ENCODE data around the gene CACNA1G. TPM values are rescaled to one million over a fixed set of nuclear protein-coding genes. Genes with fewer than 3 reads are reported as not detected.

Gene CACNA1G
- total and polyA plus RNA-seq, 9 donors = 4.6 to 16.3 (median 8.3) TPM

DNA sequence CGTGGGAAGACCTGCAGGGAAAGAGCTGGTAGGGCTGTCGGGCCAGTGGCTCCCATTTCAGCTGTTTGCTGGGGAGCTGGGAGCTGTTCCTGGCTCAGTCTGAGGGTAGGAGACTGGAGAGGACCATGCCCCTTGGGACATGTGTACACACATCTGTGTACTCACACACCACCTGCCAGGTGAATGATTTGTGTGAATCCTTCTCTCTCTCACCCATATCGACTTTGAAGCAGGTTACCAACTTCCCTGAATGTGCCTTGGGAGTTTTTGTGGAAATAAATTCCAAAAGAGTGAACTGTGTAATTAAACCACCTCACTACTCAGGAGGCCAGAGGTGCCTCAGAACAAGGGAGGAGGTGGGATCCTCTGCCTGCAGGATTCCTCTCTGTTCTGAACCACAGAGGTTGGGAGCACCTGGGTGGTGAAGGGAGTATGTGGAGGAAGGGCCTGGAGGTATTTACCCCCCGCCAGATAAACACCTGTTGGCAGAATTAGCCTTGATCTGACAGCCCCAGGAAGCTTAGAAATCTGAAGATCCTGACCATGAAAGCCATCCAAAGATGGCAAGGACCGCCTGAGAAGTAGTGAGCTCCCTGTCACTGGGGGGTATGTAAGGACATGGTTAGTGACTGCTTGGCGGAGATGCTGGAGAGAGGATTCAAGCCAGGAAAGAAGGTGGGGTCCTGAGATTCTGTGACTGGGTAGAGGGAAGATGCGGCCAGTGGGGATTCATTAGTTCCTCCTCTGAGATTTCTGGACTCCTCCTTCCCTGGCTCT lies 77.5 kb downstream of the CACNA1G start:
- H3K27ac ChIP-seq (ENCODE audit: low read length) = no peak overlapping the region

DNA sequence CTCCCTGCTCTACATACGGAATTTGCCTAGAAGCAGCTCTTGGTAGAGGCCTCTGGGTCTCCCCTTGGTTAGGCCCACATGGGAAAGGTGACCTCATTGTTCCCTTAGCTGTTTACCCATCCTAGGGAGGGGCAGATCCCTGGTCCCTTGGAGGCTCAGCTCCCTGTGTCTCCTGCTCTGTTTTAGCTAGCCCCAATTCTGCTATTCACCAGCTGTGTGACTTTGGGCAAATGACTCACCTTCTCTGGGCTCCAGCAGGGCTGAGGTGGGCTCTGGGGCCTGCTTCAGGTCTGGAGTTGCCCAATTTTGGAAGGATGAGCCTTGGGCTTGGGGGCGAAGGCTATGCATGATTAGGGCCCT lies 78.1 kb downstream of the CACNA1G start:
- H3K4me3 ChIP-seq (ENCODE audit: low read length) = no peak overlapping the region
- no peak for DNase-seq
- no peaks in the 10 kb centered on the region for H3K9me3 ChIP-seq (replicated peaks; ENCODE audit: control insufficient read depth, low read depth, low read length)
- no peak overlapping the region for H3K27ac ChIP-seq (ENCODE audit: low read length)
- peaks cover 36% of the 10 kb centered on the region for H3K4me1 ChIP-seq (ENCODE audit: control insufficient read depth, insufficient read depth, low read length)
- H3K27me3 ChIP-seq (ENCODE audit: control insufficient read depth, insufficient read depth, low read length) = peaks cover 43% of the 10 kb centered on the region
- H3K36me3 ChIP-seq (ENCODE audit: control insufficient read depth, insufficient read depth, low read length) = no peaks in the 10 kb centered on the region
- no CpG with 5 or more reads among the region's 2 CpGs for WGBS (ENCODE audit: insufficient coverage)

More for the DNA sequence above, 77.5 kb downstream of the CACNA1G start:
- Histone ChIP-seq H3K4me1 (ENCODE audit: control insufficient read depth, insufficient read depth, low read length) (peaks cover 36% of the 10 kb centered on the region), H3K27me3 (ENCODE audit: control insufficient read depth, insufficient read depth, low read length) (peaks cover 49% of the 10 kb centered on the region), H3K4me3 (ENCODE audit: low read length) (no peak overlapping the region), H3K9me3 (replicated peaks; ENCODE audit: control insufficient read depth, low read depth, low read length) (no peaks in the 10 kb centered on the region), H3K36me3 (ENCODE audit: control insufficient read depth, insufficient read depth, low read length) (no peaks in the 10 kb centered on the region)
- WGBS (ENCODE audit: insufficient coverage) = 83% methylated on average over 5 of the region's 7 CpGs
- no peak for DNase-seq

DNA sequence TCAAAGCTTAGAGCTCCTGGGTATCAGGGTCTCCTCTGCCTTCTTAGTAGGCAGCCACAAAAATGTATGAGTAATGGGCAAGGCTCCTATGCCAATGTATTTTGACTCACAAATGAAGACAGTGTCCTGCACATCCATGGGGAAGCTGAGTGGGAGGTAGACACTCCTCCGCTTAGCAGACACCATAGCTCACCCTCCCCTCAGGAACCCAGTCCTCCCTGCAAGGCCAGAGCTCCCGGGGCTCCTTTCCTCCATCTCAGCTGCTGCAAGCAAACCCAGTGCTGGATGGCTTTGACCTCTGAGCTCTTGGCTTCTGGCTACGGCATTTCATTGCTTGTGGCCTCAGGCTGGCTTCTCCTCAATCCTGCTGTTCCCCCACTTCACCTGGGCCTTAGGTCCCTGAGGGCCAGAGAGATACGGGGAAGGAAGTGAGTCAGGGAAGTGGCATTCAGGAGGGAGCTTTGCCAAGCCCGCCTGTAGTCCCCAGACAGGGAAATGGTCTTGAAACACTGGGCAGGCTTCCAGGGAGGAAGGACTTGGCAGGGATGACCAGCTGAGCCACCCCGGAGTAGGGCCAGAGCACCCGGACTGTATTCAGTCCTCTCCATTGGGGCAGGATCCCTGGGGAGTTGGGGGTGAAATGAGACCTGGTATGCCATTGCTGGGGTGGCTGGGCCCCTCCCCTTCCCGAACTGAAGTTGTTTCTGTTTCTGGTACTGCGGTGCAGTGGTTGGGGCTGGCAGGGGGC lies 78.6 kb downstream of the CACNA1G start:
- no peak overlapping the region for H3K4me3 ChIP-seq (ENCODE audit: low read length)
- H3K9me3 ChIP-seq (replicated peaks; ENCODE audit: control insufficient read depth, low read depth, low read length) = no peaks in the 10 kb centered on the region
- peaks cover 36% of the 10 kb centered on the region for H3K4me1 ChIP-seq (ENCODE audit: control insufficient read depth, insufficient read depth, low read length)
- DNase-seq = peak; percentile 79
- peaks cover 38% of the 10 kb centered on the region for H3K27me3 ChIP-seq (ENCODE audit: control insufficient read depth, insufficient read depth, low read length)
- 8% methylated on average over 6 of the region's 9 CpGs for WGBS (ENCODE audit: insufficient coverage)
- H3K27ac ChIP-seq (ENCODE audit: low read length) = no peak overlapping the region
- no peaks in the 10 kb centered on the region for H3K36me3 ChIP-seq (ENCODE audit: control insufficient read depth, insufficient read depth, low read length)

DNA sequence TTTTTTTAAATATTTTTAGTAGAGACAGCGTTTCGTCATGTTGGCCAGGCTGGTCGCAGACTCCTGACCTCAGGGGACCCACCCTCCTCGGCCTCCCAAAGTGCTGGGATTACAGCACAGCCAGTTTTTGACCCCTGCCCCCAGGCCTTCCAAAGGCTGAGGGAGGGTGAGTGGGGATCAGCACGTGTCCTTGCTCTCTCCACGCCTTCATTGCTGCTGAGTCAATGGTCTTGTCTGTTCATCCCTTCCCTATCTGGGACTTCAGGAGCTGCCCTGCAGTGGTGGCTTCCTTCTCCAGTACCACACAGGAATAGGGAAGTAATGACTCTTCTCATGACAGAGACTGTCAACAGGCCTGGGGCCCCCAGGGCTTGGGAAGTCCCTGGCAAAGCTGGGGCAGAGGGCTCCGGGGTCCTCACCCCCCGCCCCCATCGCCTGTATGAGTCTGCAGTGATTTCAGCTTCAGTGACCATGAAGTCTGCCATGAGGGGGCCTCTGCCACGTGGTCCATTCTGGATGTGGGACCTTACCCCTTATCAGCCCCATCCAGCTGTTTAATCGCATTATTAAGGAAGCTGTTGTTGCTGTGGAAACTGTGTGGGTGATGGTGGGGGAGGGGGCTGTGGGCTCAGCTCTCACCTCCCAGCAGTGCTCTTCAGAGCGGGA lies 80.3 kb downstream of the CACNA1G start:
- Histone ChIP-seq H3K4me1 (ENCODE audit: control insufficient read depth, insufficient read depth, low read length) (peaks cover 27% of the 10 kb centered on the region), H3K36me3 (ENCODE audit: control insufficient read depth, insufficient read depth, low read length) (no peaks in the 10 kb centered on the region), H3K27ac (ENCODE audit: low read length) (no peak overlapping the region), H3K27me3 (ENCODE audit: control insufficient read depth, insufficient read depth, low read length) (peaks cover 21% of the 10 kb centered on the region), H3K9me3 (replicated peaks; ENCODE audit: control insufficient read depth, low read depth, low read length) (no peaks in the 10 kb centered on the region), H3K4me3 (ENCODE audit: low read length) (no peak overlapping the region)
- 65% methylated on average over 8 of the region's 12 CpGs for WGBS (ENCODE audit: insufficient coverage)
- DNase-seq = peak; percentile 65

DNA sequence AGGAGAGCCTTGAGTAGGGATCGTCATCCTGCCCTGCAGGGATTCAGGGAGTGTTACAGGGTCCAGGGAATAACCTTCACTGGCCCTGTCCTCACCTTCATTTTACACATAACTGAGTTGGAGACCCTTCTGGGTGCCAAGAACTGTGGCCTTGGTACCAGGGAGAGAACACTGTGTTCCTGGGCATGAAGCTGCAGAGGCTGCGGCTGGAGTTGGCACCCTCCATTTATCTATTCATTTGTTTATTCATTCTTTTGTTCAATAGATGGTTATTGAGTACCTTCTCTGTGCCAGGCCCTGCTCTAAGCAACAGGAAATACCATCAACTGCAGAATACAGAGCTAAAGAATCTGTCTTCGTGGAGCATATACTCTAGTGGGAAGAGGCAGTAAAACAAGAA lies 80.8 kb downstream of the CACNA1G start:
- 50% methylated on average over 1 of the region's 3 CpGs for WGBS (ENCODE audit: insufficient coverage)
- Histone ChIP-seq H3K4me1 (ENCODE audit: control insufficient read depth, insufficient read depth, low read length) (peaks cover 27% of the 10 kb centered on the region), H3K9me3 (replicated peaks; ENCODE audit: control insufficient read depth, low read depth, low read length) (no peaks in the 10 kb centered on the region), H3K4me3 (ENCODE audit: low read length) (no peak overlapping the region), H3K27me3 (ENCODE audit: control insufficient read depth, insufficient read depth, low read length) (peaks cover 15% of the 10 kb centered on the region), H3K36me3 (ENCODE audit: control insufficient read depth, insufficient read depth, low read length) (no peaks in the 10 kb centered on the region), H3K27ac (ENCODE audit: low read length) (no peak overlapping the region)
- no peak for DNase-seq

DNA sequence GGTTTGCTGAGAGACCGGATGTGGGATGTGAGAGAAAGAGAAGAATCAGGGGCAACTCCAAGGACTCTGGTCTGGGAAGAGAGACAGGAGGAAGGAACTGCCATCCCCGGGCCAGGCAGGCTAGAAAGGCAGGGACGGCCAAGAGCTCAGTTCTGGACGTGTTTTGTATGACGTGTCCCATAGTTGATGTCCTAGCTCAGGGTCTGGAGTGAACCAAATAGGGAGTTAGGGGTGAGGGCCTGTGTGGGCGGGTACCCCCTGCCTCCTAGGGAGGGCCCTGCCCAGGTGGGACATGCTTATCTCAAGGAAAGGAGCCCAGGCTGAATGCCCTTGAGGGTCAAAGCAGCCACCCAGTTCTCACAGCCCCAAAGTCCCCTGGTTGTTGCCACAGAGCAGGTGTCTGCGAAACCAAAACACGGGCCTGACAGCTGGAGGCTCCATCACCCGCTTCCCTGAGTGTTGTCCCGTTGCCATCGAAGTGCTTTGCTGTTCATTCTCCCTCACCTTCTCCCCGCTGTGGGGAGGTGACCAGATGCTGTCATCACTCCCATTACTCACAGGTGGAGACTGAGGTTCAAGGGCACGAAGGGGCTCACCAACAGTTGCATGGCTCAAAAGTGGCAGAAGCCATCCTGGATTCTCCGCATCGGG lies 81.7 kb downstream of the CACNA1G start:
- Histone ChIP-seq H3K27me3 (ENCODE audit: control insufficient read depth, insufficient read depth, low read length) (peaks cover 9% of the 10 kb centered on the region), H3K27ac (ENCODE audit: low read length) (no peak overlapping the region), H3K4me3 (ENCODE audit: low read length) (no peak overlapping the region), H3K9me3 (replicated peaks; ENCODE audit: control insufficient read depth, low read depth, low read length) (no peaks in the 10 kb centered on the region), H3K4me1 (ENCODE audit: control insufficient read depth, insufficient read depth, low read length) (peaks cover 27% of the 10 kb centered on the region), H3K36me3 (ENCODE audit: control insufficient read depth, insufficient read depth, low read length) (no peaks in the 10 kb centered on the region)
- DNase-seq = no peak
- 76% methylated on average over 14 of the region's 15 CpGs for WGBS (ENCODE audit: insufficient coverage)

DNA sequence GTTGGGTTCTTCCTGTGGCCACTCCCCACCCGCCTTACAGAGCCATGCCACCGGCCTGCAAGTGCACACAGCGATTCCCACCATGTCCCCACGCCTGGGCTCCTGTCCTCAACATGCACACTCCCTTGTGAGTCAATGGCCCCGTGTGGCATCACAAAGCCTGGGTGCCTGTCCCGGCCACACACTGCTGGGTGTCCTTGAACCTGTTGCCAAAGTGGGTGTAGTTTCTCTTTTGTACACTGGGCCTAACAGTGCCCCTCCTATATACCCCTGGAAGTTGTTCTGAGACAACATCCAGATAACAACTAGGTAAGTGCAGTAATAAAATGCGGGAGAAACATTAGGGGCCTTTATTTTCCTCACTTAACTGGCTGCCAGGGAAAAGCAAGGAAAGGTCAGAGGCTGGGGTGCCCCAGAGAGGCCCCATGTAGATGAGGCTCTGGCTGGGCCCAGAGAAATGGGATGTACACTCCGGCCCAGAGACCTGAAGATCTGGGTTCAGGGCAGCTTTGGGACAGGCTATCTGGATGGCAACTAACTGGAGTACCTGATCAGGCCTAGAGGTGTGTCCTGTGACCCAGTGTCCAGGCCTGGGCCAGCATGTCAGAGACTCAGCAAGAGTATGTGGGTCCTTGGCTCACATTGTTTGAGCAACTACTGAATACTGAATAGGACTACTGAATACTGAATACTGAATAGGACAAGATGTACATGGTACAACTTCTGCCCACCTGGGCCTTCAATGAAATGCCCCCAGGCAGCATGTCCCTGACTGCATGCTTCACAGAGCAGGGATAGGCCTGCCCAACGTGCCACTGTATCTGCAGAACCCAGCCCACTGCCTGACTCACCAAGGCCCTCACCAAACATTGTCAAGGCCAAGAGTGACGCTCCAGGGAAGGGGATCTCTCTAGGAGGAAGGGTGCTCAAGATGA lies 82.5 kb downstream of the CACNA1G start:
- Histone ChIP-seq H3K4me3 (ENCODE audit: low read length) (no peak overlapping the region), H3K9me3 (replicated peaks; ENCODE audit: control insufficient read depth, low read depth, low read length) (no peaks in the 10 kb centered on the region), H3K36me3 (ENCODE audit: control insufficient read depth, insufficient read depth, low read length) (no peaks in the 10 kb centered on the region), H3K4me1 (ENCODE audit: control insufficient read depth, insufficient read depth, low read length) (peaks cover 27% of the 10 kb centered on the region), H3K27me3 (ENCODE audit: control insufficient read depth, insufficient read depth, low read length) (peaks cover 7% of the 10 kb centered on the region), H3K27ac (ENCODE audit: low read length) (no peak overlapping the region)
- no peak for DNase-seq
- 73% methylated on average over 7 of the region's 10 CpGs for WGBS (ENCODE audit: insufficient coverage)

DNA sequence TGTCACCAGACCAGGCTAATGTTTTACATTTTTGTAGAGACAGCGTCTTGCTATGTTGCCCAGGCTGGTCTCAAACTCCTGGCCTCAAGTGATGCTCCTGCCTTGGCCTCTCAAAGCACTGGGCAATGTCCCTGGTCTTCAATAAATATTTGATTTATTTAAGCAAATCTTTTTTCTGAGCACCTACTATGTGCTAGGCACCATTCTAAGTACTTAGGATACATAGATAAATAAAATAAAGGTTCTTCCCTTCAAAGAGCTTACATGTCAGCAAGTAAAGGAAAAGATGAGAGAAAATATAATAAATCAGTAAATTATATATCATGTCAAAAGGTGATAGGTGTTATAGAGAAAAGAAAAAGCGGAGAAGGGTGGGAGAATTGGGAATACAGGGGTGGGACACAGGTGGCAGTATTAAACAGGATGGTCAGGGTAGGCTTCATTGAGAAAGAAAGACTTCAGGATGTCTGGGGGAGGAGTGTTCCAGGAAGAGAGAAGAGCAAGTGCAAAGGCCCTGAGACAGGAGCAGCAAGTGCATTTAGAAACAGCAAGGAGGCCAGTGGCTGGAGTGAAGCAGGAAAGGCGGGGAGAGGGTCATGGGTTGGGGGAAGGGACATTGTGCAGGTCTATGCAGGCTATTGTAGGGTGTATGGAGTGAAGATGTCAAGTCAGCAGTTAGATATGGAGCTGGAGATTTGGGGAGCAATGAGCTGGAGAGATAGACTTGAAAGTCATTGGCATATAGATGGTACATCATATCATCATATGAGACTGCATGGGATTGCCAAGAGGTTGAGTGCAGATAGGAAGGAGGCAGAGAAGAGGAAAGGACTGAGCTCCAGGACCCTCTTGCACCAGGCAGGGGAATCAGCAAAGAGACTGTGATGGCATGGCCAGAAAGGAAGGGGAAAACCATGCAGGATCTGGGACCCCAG lies 85.5 kb downstream of the CACNA1G start:
- DNase-seq = no peak
- 81% methylated on average over 3 of the region's 3 CpGs for WGBS (ENCODE audit: insufficient coverage)
- Histone ChIP-seq H3K4me3 (ENCODE audit: low read length) (no peak overlapping the region), H3K27ac (ENCODE audit: low read length) (no peak overlapping the region), H3K36me3 (ENCODE audit: control insufficient read depth, insufficient read depth, low read length) (no peaks in the 10 kb centered on the region), H3K4me1 (ENCODE audit: control insufficient read depth, insufficient read depth, low read length) (peaks cover 3% of the 10 kb centered on the region), H3K27me3 (ENCODE audit: control insufficient read depth, insufficient read depth, low read length) (peaks cover 2% of the 10 kb centered on the region), H3K9me3 (replicated peaks; ENCODE audit: control insufficient read depth, low read depth, low read length) (no peaks in the 10 kb centered on the region)

Data from muscle of leg (tissue), 11 donors.